NCI-H1694 treated with DMSO at 0.1 percent for 48 hours (cell line): ENCODE measurements around the gene MRFAP1L1.

Source experiments
- DNase-seq: peaks from one replicate; lab custom pipeline; 2025; lab: John Stamatoyannopoulos, UW

The MRFAP1L1 gene

DNA sequence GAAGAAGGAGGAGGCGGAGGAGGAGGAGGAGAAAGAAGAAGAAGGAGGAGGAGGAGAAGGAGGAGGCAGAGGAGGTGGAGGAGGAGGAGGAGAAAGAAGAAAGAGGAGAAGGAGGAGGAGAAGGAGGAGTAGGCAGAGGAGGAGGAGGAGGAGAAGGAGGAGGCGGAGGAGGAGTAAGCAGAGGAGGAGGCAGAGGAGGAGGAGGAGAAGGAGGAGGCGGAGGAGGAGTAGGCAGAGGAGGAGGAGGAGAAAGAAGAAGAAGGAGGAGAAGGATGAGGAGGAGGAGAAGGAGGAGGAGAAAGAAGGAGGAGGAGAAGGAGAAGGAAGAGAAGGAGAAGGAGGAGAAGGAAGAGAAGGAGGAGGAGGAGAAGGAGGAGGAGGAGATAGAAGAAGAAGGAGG, 49.2 kb downstream of the MRFAP1L1 start:
- DNase-seq, result no peak

DNA sequence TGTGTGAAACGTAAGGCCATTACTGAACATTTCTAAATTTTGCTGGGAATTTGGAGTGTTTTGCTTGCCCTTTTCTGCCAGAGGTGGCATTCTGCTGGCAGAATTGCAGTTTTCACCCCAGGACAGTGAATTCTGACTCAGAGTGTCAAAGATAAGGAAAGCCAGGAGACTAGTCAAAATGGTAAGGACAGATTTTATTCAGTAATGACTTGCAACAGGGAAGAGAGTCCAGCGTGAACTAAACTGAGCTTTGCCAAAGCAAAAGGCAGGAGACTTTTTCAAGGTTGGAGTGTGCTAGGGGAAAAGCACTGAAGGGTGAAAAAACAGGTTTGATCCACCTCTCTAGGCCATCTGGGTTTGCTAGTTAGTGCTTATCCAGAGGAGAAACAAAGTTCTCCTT, 49.8 kb downstream of the MRFAP1L1 start:
- no peak for DNase-seq

DNA sequence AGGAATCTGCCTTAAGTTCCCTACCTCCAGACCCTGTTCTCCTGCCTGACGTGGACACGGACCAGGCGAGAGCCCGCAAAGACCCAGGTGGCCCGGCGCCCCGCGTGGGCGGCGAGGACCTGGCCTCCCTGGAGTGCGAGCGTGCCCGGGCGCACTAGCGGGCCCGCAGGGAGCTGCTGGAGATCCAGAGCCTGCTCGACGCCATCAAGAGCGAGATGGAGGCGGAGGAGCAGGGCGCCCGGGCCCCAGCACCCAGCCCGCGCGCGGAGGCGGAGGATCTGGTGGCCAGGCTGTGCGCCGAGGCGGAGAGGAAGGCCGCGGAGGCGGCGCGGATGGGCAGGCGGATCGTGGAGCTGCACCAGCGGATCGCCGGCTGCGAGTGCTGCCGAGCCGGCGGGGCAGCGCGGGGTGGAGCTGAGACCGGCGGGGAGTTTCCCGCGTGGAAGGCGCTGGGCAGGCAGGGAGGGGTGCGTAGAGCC, 51.0 kb downstream of the MRFAP1L1 start:
- DNase-seq, result no peak

DNA sequence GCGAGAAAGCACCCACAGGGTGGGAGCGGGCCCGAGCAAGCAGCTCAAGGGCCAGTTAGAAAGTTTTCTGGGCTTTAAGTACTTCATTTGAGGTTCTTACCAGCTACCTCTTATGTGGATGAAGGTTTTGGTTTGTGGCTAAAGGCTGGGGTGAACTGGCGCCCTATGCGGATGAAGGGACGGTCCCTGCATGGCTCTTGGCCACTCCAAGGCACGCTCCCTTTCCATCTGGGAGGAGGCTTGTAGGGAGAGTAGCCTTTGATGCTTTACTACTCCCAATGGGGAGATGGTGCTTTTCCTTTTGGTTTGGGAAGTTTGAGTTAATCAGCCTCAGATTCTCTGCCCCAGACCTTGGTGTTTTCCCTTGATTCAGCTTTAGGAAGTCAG, 51.5 kb downstream of the MRFAP1L1 start:
- DNase-seq, result no peak
